ENCODE data around the gene MXI1. TPM values are rescaled to one million over a fixed set of nuclear protein-coding genes. Genes with fewer than 3 reads are reported as not detected.
"Not testable (repeated sequence)": the region's sequence is repeated elsewhere in the genome, so short reads cannot be mapped to it uniquely, and the experiment has no call there.

The MXI1 gene
- total and polyA plus RNA-seq, 9 donors: 41.9 to 100 (median 63.5) TPM

DNA sequence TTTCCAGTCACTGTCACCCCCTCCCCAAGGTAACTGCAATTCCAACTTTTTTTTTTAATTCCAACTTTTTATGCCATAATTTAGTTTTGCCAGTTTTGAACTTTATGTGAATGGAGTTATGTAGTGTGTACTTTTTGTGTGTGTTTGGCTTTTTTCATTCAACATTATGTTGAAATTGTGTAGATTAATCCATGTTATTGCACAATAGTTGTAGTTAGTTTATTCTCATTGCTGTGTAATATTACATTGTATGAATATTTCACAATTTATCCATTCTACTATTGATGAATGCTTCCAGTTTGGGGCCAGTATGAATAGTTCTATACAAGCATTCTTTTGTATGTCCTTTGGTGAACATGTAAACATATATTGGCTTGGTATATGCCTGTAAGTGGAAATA, 32.5 kb downstream of the MXI1 start:
- no peak for TF ChIP-seq EP300 (IDR thresholded peaks at IDR 0.05)
- TF ChIP-seq CTCF (IDR thresholded peaks at IDR 0.05): no peak
- no peak for TF ChIP-seq POLR2A (IDR thresholded peaks at IDR 0.05)
- Histone ChIP-seq H3K27ac (no peak overlapping the region), H3K4me3 (no peak overlapping the region), H3K27me3 (no peaks in the 10 kb centered on the region), H3K36me3 (no peaks in the 10 kb centered on the region), H3K9me3 (no peaks in the 10 kb centered on the region), H3K4me1 (ENCODE audit: insufficient read depth) (peaks cover 1% of the 10 kb centered on the region)
- DNase-seq: no peak
- intact Hi-C loops (cut with DNase I): no loop called here

DNA sequence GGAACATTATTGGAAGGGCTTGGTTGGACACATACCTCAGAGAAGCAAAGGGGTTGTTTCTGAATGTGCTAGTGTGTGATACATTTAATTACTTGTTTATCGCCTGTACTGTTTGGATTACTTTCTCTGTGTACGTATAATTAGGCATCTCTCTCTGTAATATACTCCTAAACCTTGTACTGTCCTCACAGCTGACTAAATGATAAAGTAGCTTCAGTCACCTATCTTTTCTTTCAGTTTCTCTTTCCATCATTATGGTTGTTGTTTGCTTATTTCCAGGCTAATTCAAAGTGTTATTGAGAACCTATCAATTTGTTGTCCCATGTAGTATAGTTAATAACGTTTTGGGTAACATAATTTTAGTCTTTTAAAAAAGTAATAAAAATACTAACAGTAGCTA, 34.0 kb downstream of the MXI1 start:
- TF ChIP-seq EP300 (IDR thresholded peaks at IDR 0.05): no peak
- TF ChIP-seq POLR2A (IDR thresholded peaks at IDR 0.05): no peak
- no peak for TF ChIP-seq CTCF (IDR thresholded peaks at IDR 0.05)
- no peaks in the 10 kb centered on the region for H3K9me3 ChIP-seq
- no peaks in the 10 kb centered on the region for H3K27me3 ChIP-seq
- H3K36me3 ChIP-seq: no peaks in the 10 kb centered on the region
- peaks cover 2% of the 10 kb centered on the region for H3K4me1 ChIP-seq (ENCODE audit: insufficient read depth)
- WGBS, 3 donors: 67 to 78% (median 73%) methylated on average over 3 of the region's 3 CpGs
- no peak overlapping the region for H3K27ac ChIP-seq
- DNase-seq: no peak
- intact Hi-C loops (cut with DNase I): no loop called here
- no peak overlapping the region for H3K4me3 ChIP-seq

DNA sequence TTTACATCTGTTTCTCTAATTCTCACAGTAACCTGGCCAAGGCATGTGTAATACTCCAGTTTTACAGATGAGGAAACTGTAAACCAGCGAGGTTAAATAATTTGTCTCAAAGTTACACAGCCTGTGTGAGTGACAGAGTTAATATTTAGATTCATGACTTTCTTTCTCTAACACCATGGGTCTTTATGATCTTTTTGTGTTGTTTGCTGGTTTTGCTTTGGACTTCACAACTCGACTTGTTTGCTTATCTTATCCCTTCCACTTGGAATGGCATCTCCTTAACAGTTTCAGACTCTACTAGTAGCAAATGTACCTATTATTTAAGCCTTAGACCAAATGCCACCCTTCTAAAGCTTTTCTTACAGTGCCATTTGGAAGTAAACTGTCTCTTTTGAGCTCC, 34.4 kb downstream of the MXI1 start:
- Histone ChIP-seq H3K36me3 (no peaks in the 10 kb centered on the region), H3K4me3 (no peak overlapping the region), H3K27ac (no peak overlapping the region), H3K4me1 (ENCODE audit: insufficient read depth) (peaks cover 2% of the 10 kb centered on the region), H3K27me3 (no peaks in the 10 kb centered on the region), H3K9me3 (no peaks in the 10 kb centered on the region)
- WGBS, 3 donors: 67 to 77% (median 71%) methylated on average over 2 of the region's 2 CpGs
- intact Hi-C loops (cut with DNase I): no loop called here
- no peak for DNase-seq
- no peak for TF ChIP-seq POLR2A (IDR thresholded peaks at IDR 0.05)
- TF ChIP-seq CTCF (IDR thresholded peaks at IDR 0.05): no peak
- no peak for TF ChIP-seq EP300 (IDR thresholded peaks at IDR 0.05)

DNA sequence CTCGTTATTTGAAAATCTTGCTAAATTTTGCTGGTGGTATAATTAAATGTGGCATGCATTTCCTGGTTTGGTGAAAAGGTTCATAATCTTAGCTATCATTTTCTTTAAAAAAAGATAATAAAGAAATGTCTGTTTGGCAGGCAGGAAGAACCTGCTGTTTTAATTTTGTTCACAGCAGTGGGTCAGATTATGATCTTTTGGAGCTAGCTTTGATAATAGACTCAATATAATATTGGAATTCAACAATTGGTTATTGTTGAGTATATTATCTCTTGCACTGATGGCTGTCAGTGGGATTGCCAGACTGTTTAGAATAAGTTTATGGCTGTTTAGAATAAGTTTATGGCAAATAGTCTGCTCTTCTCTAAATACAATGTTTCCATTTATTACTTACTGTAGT, 35.1 kb downstream of the MXI1 start:
- H3K4me1 ChIP-seq (ENCODE audit: insufficient read depth): peaks cover 2% of the 10 kb centered on the region
- 86 to 95% (median 93%) methylated on average over 1 of the region's 1 CpG for WGBS, 3 donors
- H3K9me3 ChIP-seq: no peaks in the 10 kb centered on the region
- no peaks in the 10 kb centered on the region for H3K27me3 ChIP-seq
- no peak for TF ChIP-seq POLR2A (IDR thresholded peaks at IDR 0.05)
- no peak for TF ChIP-seq EP300 (IDR thresholded peaks at IDR 0.05)
- TF ChIP-seq CTCF (IDR thresholded peaks at IDR 0.05): no peak
- no peaks in the 10 kb centered on the region for H3K36me3 ChIP-seq
- intact Hi-C loops (cut with DNase I): no loop called here
- no peak for DNase-seq
- H3K4me3 ChIP-seq: no peak overlapping the region
- H3K27ac ChIP-seq: no peak overlapping the region

GRCh38 chr10:110244550-110244949, 37.1 kb downstream of the MXI1 start:
- DNase-seq: no peak
- intact Hi-C loops (cut with DNase I): no loop called here
- no peaks in the 10 kb centered on the region for H3K36me3 ChIP-seq
- H3K27me3 ChIP-seq: no peaks in the 10 kb centered on the region
- TF ChIP-seq CTCF (IDR thresholded peaks at IDR 0.05) (no peak), EP300 (IDR thresholded peaks at IDR 0.05) (no peak), POLR2A (IDR thresholded peaks at IDR 0.05) (no peak)
- H3K4me1 ChIP-seq (ENCODE audit: insufficient read depth): peaks cover 2% of the 10 kb centered on the region
- H3K4me3 ChIP-seq: no peak overlapping the region
- H3K9me3 ChIP-seq: no peaks in the 10 kb centered on the region
- 66 to 76% (median 75%) methylated on average over 3 of the region's 3 CpGs for WGBS, 3 donors
- H3K27ac ChIP-seq: no peak overlapping the region

DNA sequence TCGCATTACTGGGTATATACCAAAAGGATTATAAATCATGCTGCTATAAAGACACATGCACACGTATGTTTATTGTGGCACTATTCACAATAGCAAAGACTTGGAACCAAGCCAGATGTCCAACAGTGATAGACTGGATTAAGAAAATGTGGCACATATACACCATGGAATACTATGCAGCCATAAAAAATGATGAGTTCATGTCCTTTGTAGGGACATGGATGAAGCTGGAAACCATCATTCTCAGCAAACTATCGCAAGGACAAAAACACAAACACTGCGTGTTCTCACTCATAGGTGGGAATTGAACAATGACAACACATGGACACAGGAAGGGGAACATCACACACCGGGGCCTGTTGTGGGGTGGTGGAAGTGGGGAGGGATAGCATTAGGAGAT, 40.4 kb downstream of the MXI1 start:
- H3K9me3 ChIP-seq; H3K36me3 ChIP-seq; intact Hi-C loops (cut with DNase I); H3K4me3 ChIP-seq; DNase-seq; H3K27ac ChIP-seq; H3K27me3 ChIP-seq; H3K4me1 ChIP-seq (ENCODE audit: insufficient read depth): not testable (repeated sequence)
- WGBS, 3 donors: 76 to 98% (median 80%) methylated on average over 5 of the region's 5 CpGs

DNA sequence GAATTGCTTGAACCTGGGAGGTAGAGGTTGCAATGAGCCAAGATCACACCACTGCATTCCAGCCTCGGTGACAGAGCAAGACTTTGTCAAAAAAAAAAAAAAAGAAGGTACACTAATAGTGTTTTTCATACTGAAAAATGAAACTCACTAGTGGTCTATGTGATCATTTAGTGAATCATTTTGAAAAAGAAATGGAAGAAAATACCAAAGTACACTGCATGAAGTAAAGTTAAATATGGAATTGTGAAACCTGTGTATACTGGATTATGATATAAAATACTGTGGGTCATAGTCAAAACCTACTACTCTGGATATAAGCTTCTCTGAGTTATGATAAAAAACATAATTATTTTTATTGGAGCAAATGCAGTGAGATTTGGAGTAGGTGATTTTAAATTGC, 42.1 kb downstream of the MXI1 start:
- DNase-seq; H3K4me3 ChIP-seq; H3K27ac ChIP-seq; intact Hi-C loops (cut with DNase I); H3K27me3 ChIP-seq; H3K36me3 ChIP-seq; H3K4me1 ChIP-seq (ENCODE audit: insufficient read depth); H3K9me3 ChIP-seq: not testable (repeated sequence)
- WGBS, 3 donors: 71 to 91% (median 85%) methylated on average over 1 of the region's 1 CpG
